NCI-H187 treated with DMSO at 0.1 percent for 48 hours (cell line): ENCODE data around the gene VTCN1.
"Not testable (repeated sequence)": the region's sequence is repeated elsewhere in the genome, so short reads cannot be mapped to it uniquely, and the experiment has no call there.

Experiments used
- DNase-seq: peaks from one replicate; lab custom pipeline; 2025; lab: John Stamatoyannopoulos, UW

VTCN1 gene, protein sequence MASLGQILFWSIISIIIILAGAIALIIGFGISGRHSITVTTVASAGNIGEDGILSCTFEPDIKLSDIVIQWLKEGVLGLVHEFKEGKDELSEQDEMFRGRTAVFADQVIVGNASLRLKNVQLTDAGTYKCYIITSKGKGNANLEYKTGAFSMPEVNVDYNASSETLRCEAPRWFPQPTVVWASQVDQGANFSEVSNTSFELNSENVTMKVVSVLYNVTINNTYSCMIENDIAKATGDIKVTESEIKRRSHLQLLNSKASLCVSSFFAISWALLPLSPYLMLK

DNA sequence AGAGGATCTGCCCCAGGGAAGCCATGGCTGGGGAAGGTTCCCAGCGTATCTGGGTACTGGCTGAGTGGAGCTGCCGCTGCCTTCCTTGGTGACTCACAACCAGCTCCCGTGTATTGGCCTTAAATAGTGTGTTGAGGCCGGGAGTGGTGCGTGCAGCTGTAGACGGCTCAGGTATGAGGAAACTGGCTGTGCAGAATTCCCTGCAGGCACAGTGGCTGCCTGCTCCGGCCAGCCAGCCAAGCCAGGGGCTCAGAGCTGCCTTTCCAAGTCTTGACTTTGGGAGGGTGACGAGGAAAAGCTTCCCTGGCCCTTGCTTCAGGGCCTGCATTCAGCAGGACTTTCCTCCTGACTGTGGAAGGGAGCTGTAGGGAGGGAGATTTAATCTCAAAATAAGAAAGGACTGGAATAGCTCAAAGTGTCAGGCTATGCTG is at the start of gene VTCN1:
VTCN1 (minus strand) TSS at position 97 of the 431 bp plus-strand sequence; CDS start at position 25, 72 bp downstream.
- no peak for DNase-seq

DNA sequence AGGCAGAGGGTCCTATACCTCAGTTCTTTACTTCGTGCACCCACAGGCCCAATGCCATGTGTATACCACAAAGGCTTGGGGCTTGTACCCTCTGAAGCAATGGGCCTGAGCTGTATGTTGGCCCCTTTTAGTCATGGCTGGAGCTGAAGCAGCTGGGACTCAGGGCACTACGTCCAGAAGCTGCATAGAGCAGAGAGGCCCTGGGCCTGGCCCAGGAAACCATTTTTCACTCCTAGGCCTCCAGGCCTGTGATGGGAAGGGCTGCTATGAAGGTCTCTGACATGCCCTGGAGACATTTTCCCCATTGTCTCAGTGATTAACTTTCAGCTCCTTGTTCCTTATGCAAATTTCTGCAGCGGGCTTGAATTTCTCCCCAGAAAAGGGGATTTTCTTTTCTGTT is 48.1 kb upstream of the VTCN1 start:
- DNase-seq = no peak

DNA sequence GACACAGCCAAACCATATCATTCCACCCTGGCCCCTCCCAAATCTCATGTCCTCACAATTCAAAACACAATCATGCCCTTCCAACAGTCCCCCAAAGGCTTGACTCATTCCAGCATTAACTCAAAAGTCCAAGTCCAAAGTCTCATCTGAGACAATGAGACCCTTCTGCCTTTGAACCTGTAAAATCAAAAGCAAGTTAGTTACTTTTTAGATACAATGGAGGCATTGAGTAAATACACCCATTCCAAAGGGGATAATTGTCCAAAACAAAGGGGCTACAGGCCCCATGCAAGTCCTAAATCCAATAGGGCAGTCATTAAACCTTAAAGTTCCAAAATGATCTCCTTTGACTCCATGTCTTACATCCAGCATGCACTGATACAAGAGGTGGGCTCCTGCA is 47.3 kb upstream of the VTCN1 start:
- DNase-seq = not testable (repeated sequence)

DNA sequence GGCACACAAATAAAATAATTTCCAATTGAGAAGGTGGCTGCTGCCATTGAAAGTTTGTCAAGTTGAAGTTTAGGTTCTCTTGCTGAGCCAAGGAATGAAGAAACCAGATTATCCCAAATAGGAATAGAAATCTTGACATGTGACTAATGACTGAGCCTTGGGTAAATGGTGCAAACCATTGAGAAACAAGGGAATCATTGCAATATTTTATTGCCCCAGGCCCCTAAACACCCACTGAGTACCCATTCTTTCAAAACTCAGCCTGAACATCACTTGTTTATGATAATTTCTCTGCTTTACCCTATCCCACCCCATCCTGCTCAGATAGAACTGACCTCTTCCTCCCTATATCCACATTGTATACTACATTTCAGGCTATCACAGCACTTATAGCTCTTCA is 46.6 kb upstream of the VTCN1 start:
- no peak for DNase-seq

DNA sequence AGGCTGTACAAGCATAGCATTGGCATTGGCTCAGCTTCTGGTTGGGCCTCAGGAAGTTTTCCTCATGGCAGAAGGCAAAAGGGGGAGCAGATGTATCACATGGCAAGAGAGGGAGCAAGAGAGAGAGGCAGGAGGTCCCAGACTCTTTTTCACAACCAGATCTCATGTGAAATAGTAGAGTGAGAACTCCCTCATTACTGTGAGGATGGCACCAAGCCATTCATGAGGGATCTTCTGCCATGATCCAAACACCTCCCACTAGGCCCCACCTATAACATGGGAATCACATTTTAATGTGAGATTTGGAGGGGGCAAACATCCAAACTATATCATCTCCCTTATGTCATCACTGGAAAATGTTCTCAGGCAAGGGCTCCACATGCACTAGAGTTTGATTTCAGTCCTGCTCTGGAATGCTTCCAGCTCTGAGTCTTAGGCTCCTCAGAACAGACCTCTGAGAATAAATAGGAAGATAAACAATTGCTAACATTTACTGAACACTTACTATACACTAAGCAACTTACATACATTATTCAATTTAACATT is 39.4 kb upstream of the VTCN1 start:
- no peak for DNase-seq

DNA sequence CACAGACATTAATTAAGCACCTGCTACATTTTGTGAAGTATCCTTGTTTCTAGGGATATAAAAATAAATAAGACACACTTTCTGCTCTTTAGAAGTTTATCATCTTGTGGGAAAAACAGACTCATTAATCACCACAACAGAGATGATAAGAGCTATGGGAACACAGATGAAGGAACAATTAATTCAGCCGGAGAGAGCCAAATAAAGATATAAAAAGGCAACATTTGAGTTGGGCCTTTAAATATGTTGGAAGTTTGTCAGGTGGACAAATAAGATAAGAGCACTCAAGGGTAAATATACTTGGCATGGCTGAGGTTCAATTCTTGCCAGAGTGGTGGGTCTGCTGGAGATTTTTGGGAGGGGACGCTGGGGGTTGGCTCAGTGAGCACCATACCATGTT is 34.2 kb upstream of the VTCN1 start:
- no peak for DNase-seq

DNA sequence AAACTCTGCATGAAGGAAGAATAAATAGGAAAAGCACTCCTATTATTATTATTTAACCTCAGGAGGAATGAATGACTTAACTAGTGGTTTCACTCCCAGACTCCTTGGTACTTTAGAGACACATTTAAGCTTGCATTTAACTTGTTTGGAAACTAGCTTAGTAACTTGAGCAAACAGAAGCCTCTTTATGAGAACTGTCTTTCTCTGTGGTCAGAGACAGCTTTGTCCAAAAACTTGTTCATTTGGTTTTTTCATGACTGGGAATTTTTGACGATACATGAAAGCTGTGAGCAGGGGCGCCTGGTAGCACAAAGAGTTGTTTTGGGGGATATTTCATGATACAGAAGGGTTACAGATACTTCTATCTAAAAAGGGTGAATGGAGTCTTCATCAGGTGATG is 33.6 kb upstream of the VTCN1 start:
- no peak for DNase-seq

DNA sequence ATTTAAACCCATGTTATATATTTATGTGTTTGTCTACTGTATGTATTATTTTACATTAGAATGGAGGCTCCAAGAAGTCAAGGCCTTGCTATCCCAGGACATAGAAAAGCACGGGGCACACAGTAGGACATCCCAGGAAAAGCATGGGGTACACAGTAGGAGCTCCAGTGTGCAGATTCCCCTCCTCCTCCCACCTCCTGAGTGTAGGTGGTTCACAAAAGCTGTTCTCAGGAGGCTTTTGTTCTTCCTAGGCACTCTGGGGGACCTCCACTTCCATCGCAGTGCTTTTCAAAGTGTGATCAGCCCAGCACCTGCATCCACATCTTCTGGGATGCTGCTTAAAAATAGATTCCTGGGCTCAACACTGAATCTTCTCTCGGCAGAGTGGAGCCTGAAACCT is 30.8 kb upstream of the VTCN1 start:
- no peak for DNase-seq

DNA sequence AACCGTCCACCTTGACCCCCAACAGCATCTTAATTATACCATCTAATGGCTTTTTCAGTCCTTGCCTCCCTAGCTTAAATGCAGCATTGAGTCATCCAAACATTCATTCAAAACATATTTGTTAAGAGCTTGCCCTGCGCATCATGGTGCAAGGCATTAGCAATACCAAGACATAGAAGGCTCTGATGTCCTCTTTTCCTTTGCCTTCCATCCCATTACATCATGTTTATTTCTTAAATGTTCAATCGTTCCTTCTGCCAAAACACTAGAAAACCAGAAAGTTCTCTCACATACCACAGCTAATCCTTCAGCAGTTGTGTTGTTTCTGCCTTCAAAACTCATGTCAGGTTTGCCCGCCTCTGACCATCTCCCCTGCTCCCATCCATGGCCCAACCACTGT is 29.8 kb upstream of the VTCN1 start:
- DNase-seq = no peak

DNA sequence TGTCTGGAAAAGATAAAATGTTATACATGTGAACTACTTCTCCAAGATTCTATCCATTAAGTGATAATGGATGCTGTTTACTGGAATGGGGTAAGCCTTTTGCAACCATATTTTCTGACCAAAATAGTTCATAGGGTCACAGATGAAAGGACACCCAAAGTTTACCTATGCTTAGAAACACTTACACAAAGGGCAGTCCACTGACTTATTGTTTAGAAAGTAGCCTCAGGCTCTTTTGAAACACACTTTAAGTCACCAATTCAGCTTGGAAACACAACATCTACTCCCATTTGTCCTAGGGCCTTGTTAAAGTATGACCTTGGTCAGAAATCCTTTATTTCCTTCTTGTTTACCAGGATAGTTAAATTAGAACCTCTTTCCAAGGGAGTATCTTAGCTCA is 28.7 kb upstream of the VTCN1 start:
- DNase-seq = no peak

DNA sequence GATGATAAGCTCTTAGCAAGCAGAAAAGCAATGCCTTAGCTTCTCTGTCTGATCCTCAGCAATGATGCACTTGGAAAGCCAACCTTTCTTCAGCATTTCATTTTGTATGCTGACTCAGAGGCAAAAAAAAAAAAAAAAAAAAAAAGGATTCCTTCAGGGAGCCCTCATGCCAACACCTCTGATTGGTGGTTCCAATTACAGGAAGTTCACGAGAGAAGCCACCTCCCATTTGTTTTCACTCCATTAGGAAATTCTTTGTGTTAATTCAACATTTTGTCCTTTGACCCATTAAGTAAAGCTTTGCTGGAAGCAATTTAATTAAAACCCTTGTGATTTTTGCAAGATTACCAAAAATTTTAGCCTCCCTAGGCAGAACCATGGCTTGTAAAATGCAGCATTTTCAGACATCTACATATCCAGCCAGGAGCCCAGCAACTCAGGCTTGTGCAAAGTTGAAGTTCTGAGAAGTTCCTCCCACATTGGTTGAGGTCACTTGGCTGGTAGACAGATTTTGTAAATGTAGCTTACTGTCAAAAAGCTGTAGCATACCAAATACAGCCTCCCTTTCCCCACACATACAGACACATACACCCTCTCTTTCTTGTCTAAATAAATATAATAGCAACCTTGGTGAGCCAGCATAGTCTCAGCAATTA is 27.1 kb upstream of the VTCN1 start:
- DNase-seq = no peak

DNA sequence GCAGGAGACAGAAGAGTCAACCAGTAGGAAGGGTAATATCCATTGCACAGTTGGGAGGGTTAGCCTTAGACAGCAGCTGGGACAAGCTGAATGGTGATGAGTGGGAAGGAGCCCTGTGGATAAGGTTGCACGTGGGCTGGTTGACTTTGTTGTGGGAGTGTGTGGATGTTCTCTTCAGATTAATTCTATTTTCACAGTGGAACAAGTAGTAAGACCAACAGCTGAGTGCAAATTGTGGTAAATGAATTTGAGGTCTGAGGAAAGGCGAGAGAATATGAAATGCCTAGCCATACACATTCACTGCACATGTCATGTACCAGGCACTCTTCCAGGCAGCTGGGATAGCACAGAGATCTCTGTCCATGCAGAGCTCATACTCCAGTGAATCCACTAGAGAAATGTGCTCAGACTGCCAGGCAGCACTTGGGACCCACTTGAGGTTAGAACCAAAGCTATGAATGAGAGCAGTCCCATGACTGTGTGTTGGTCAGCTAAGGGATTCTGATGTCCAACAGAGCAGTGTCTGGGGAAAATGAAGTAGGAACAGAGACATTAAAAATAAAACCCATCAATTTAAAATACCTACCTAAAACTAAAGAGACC is 25.2 kb upstream of the VTCN1 start:
- no peak for DNase-seq

DNA sequence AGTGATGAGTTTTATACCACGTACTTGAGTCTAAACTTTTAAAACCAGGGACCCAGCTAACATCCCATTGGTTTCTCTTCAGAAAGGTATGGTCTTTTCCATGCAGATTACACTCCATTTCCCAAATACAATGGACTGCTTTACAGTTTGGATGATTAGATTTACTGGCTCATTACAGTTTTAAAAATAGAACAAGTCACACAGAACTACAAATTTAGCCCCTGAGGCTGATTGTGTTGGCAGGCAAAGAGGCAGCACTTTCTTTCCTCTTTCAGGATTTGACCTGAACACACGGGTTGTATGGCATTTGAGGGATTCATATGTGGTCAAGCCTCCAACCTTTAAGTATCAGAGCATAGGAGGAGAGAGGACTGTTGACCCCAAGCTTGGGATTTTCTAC is 21.8 kb upstream of the VTCN1 start:
- DNase-seq = no peak

DNA sequence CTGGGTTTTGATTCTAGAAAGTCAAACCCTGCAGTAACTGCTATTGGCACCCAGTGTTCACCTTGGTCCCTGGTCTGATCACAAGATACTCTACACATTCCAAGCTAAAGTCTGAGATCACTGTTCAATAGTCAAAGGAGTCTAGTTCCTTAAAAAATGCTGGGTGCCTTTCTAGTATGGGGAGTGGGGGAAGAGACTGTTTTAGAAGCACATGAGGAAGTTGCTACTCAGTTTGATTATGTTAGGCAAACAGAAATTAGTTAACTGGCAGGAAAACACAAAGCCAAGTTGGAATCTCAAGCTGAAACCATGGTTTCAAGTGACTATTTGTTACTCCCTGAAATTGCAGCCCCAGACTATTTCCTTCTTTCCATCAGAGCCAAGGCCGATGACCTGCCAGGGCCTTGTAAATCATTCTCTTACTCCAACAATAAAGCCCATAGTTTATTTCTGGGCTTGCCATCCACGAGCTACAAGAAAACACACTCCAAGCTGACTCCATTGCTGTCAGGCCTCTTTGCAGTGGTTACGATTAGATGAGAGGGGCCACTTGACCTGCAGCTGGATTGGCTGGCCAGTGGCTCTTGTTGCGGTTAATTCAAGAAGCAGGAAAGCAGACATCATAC is 21.1 kb upstream of the VTCN1 start:
- no peak for DNase-seq

DNA sequence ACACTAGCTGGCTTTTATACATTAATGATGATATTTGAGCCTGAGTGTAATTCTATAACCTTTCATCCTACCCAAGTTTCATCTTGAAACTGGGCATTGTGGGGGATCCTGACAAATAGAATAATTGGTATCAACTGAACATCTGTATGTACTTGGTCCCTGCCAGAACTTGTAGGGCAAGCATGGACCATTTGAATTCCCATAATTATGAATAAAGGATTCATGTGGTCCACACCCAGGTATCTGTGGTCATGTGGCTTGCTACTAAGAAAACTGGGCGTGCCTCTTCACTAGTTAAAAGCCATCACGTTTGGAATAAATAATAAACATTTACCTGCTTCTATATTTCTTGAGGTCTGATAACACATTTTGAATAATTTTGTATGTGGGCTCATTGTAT is 20.6 kb upstream of the VTCN1 start:
- DNase-seq = no peak

DNA sequence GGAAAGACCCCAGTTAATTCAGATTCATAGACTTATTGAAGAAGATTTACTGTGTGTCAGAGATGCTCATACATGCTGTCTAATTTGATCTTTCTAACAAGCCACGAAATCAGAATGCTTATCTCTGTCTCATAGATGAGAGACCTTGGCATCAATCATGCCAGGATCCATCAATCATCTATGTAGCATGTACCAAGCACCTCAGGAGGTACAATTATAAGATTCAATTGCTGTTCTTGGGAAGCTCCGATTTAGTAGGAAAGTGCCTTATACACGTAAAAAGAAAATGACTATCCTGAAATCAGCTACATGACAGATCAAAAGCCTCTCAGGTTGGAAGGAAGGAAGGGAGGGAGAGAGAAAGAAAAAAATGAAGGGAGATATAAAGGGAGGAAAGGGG is 18.5 kb upstream of the VTCN1 start:
- no peak for DNase-seq

DNA sequence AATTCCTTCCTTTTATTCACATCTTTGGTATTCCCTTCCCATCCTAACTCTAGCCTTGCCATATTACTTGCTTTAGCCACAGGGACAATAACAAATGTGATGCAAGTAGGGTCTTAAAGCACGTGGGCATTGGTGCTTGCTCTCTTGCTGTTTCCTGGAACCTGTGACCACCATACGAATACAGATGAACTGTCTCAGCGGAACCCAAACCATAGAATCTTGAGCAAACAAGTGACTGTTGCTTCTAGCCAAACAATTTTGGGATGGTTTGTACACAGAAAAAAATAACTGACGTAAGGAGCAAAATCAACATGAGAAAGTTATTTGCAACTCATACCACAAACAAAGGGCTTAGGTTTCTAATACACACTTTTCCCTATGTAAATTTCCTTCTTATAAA is 15.2 kb upstream of the VTCN1 start:
- DNase-seq = no peak

DNA sequence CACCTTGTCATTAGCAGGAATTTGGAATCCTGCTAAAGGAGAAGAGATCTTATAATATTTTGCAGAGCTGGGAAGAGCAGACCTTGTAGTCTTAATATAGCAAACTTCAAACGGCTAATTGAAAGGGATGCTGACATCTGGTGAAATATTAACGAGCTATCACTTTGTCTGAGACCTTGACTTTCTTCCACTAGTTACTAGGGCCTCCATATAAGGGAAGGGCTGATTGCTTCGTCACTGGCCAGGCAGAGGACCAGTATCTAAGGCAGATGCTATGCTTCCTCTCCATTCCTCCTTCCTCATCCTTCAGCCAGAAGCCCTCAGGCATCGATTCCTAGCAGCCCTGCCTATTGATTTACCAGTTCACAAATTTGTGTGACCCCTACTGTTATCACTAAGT is 6.0 kb upstream of the VTCN1 start:
- DNase-seq = no peak

DNA sequence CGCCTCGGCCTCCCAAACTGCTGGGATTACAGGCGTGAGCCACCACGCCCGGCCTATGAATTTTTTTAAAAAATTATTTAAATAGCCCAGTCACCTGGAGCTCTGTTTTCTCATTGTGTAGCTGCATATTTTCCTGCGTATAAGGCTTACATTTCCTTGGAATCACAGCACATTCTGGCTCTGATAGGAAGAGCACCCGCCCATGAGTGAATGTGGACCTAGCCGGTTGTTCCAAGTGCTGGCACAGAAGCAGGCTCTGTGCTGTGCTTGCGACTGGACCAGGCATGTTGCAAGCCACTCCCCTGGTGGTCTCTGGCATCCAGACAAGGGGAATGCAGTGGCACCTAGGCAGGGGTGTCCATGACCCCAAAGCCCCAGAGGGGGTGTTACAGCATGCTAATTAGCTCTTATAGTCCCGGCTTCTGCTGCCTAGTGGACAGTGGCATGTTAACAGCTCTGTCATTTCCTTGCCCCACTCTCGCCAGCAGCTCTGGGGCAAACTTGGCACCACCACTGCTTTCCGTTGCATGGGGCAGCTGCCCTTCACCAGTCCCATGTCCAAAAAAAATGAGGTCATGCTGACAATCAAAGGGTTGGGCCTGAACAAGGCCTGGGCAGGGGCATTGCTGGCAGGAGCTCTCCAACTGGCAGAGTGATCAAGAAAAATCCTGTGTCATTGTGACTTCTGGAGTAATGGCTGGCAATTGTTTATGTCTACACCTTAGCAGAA is 5.2 kb upstream of the VTCN1 start:
- DNase-seq = no peak

DNA sequence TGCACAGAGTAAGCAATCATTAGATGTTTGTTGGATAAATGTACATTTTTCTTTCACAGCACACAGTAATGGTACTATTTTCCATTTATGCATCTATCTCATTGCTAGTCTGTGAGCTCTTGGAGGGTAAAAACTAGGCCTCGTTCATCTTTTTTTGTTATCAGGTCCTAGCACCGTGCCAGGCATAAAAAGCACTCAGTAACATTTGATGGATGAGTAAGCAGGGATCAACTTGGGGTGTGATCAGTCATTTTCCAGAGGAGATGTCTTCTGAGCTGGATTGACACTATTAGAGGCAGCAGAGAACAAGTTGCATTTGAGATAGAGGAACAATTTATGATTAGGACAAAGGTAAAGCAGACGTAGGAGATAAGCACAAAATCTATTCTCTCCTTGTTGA is 4.3 kb upstream of the VTCN1 start:
- no peak for DNase-seq

DNA sequence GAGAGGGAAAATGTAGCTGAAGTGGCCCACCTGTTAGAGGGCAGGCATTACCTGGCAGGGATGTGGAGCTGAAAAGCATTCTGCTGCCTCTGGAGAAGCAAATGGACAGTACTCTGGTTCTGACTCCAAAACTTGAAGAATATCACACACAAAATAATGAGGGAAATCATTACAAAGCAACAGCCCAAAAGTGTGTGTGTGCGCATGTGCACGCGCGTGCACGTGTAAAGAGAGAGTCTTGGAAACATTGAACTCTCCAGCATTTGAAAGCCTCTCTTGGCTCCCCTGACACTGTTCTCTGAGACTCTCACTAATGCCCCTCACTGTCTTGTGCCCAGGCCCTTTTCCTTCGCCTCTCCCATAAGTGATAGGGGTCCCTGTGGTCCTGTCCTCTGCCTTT is 2.3 kb upstream of the VTCN1 start:
- DNase-seq = no peak

DNA sequence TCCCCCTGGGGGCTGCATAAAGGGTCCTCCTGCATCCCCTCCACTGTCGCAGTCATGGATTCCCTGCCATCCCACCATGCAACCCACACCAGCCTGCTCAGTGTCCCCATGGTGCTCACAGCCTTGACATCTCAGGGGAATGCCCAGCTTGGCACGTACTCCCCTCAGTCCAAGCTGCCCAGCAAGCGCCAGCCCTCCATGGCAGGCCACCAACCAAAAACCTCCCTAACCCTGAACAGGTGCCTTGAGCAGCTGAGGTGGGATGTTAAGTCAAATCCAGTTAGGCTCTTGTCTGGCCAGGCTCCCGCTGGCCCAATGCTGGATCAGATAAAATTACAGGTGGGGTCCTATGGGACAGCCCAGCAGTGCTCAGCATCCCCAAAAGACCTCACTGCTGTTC is 341 bp downstream of the VTCN1 start:
- no peak for DNase-seq
